LNCaP clone FGC (cell line): ENCODE data around the gene CNIH3.

Experiments used
- DNase-seq: peaks from one replicate; pipeline ENCODE4 v3.0.0-alpha.2; 2011; ENCODE audit warnings: low read depth
- H3K4me3 ChIP-seq: 2 replicates; pipeline ENCODE4 v1.5.1; 2011; ENCODE audit warnings: mild to moderate bottlenecking, low read depth, low read length, control low read depth
- TF ChIP-seq, protein P1 (sequence below): IDR thresholded peaks from 2 replicates; pipeline ENCODE4 v1.5.1; 2012; ENCODE audit warnings: mild to moderate bottlenecking; ENCODE audit not compliant: control insufficient read depth, insufficient read depth; ENCODE audit errors: extremely low read depth

CNIH3 gene

DNA sequence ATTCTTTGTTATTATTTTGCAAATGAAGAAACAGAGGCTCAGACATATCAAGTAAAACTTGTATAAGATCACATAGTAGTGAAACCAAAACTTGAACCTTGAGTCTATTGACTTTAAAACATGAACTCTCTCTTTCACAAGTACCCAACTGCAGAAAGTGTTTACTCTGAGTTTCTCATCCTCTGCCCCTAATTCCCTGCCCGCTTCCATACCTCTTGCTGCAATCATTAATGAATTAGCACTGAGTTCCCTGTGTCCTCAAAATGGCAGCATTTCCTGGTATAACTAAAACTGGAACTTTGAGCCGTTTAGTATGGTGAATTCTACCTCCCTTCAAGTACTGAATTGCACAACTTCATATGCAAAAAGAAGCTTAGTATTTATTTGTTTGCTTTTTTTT, 165.7 kb downstream of the CNIH3 start:
- TF ChIP-seq, protein P1, sequence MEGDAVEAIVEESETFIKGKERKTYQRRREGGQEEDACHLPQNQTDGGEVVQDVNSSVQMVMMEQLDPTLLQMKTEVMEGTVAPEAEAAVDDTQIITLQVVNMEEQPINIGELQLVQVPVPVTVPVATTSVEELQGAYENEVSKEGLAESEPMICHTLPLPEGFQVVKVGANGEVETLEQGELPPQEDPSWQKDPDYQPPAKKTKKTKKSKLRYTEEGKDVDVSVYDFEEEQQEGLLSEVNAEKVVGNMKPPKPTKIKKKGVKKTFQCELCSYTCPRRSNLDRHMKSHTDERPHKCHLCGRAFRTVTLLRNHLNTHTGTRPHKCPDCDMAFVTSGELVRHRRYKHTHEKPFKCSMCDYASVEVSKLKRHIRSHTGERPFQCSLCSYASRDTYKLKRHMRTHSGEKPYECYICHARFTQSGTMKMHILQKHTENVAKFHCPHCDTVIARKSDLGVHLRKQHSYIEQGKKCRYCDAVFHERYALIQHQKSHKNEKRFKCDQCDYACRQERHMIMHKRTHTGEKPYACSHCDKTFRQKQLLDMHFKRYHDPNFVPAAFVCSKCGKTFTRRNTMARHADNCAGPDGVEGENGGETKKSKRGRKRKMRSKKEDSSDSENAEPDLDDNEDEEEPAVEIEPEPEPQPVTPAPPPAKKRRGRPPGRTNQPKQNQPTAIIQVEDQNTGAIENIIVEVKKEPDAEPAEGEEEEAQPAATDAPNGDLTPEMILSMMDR = no peak
- no peak overlapping the region for H3K4me3 ChIP-seq
- DNase-seq = no peak

DNA sequence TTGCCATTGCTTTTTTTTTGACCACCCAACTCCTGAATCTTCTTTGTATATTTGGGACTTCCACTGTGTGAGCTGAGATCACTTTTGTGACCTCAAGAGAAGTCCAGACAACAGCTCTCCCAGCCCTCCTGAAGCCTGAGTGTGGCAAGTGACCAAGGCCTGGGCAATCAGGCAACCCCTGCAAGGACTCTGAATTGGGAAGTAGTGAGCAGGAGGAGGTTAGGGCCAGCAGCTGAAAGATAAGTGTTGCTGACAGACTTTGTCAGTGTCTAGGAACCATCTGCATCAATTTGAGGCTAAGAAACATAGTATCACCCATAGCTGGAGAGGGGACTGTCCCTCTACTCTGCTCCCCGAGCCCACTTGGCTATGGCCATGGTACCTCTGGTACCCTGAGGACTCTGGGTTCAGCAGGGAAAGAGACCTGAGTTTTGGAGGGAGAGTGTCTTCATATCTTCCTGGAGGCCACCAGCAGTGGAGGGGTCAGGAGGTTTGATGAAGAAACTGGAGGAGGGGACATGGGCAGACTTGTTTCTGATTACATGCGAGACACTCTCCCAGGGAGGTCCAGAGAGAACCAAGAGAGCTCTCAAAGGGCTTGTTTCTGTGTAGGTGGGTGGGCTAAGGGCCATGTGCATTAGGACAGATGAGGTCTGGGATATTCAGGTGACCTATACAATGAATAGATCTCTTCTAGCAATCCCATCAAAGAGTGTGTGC, 166.3 kb downstream of the CNIH3 start:
- TF ChIP-seq, protein P1 = no peak
- H3K4me3 ChIP-seq = no peak overlapping the region
- no peak for DNase-seq

DNA sequence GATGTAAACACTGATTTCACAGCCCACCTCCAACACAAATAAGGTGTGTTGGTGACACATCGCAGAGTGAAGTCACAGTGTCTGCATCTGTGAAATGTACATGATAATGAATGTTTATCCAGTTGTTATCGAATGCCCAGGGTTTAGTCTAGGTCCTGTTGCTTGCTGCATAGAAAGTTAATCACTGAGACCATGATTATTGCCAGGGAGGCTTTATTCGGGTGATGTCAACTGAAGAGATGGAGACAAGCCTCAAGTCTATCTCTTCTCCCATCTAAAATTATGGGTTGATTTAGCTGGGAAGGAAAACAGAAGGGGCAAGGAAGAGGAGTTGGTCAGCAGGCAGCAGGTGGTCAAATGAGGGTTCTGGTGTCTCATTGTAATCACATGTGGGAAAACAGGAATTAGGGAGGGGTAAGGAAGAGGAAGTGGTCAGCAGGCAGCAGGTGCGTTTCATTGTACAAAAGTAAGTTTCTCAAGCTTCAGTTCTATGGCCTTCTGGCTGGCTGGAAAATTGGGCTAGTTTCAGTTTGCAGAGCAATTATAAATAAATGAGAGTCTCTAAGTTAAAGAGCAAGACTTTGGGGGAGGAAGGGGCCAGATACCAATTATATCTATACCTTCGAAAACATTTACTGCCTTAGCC, 167.0 kb downstream of the CNIH3 start:
- no peak overlapping the region for H3K4me3 ChIP-seq
- TF ChIP-seq, protein P1 = no peak
- no peak for DNase-seq

DNA sequence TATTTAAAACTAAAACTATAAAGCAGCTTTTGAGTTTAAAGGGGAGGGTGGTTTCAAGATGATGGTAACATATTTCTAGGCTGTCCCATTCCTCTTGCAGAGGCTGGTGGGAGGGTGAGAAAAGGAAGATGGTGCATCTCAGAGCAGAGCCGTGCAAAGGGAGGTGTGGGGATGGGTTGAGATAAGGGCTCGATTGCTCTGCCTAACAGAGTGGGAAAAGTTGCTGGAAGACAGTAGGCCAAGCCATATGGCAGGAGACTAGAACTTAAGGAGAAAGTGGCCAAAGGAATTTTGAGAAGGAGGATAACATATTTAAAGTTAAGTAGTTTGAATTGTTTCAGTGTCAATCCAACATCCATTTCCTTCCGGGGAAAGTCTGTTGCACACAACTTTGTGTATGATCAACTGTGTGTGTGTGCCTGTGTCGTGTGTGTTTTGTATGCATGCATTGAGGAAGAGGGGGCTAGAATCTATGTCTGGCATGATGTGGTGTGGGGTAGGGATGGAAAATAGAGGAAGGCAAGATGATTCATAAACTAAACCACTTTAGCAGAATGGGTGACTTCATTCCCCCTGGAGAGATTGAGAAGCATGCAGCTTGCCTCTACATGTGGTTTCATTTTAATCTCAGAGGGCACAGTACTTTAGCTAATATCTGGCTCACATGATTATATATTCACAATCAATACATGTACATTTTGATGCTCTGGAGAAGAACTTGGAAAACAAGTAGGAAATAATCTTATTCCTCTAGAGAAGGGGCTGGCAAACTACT, 168.3 kb downstream of the CNIH3 start:
- TF ChIP-seq, protein P1 = no peak
- DNase-seq = no peak
- H3K4me3 ChIP-seq = no peak overlapping the region

DNA sequence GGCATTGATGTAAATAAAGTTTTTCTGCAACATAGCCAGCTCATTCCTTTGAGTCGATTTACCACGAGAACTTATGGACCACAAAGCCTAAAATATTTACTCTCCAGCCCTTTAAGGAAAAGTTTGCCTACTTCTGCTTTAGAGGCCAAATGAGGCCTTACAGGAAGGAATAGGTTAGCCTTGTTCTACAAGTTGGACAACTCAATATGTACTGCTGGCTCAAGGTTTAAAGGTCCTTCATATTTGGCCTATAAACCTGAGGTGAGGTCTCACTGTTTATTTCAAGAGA, 168.9 kb downstream of the CNIH3 start:
- DNase-seq = peak; percentile 77
- TF ChIP-seq, protein P1 = no peak

DNA sequence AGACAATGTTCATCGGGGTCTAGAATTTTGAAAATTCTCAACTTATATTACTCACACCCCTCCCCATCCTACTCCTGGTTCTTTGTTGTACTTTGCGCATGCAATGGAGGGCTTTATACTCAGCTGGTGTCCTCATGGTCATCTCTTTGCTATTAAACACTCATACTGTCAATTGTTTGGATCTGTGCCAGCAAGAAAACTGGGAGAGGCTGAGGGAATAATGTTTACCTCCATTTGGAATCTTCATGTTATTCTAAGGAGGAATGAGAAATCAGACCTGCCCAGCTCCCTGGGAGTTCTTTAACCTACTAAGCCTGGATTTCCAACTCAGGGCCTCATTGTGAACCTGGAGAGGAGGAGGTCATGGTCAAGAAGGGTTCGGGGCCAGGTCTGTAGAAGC, 169.5 kb downstream of the CNIH3 start:
- TF ChIP-seq, protein P1 = no peak
- no peak overlapping the region for H3K4me3 ChIP-seq
- DNase-seq = no peak

More for the DNA sequence above, 168.9 kb downstream of the CNIH3 start:
- H3K4me3 ChIP-seq = no peak overlapping the region
